GM04503 (cell line): ENCODE results near the gene CRTC1.
"Not testable (repeated sequence)": the region's sequence is repeated elsewhere in the genome, so short reads cannot be mapped to it uniquely, and the experiment has no call there.

Source experiments
- DNase-seq: peaks from one replicate; pipeline ENCODE4 v3.0.0-alpha.2; 2012; ENCODE audit warnings: low read depth

The CRTC1 gene

DNA sequence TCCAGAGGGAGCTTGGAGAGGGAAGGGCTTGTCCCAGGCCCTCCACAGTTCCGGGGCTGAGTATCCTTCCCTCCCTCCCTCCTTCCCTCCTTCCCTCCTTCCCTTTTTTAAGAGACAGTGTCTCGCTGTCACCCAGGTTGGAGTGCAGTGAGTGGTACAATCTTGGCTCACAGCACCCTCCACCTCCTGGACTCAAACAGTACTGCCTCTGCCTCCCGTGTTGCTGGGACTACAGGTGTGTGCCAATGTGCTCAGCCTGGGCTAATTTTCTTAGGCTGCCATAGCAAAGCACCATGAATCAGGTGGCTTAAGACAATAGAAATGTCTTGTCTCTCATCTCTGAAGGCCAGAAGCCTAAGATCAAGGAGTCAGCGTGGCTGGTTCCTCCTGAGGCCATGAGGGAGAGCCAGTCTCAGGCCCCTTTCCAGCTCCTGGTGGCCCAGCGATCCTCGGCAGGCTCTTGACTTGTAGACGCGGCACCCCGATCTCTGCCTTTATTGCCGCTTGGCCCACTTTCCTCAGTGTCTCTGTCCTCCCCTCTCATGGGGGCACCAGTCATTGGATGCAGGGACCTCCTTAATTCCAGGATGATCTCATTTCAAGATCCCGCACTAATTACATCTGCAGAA lies 47.5 kb downstream of the CRTC1 start:
- no peak for DNase-seq

DNA sequence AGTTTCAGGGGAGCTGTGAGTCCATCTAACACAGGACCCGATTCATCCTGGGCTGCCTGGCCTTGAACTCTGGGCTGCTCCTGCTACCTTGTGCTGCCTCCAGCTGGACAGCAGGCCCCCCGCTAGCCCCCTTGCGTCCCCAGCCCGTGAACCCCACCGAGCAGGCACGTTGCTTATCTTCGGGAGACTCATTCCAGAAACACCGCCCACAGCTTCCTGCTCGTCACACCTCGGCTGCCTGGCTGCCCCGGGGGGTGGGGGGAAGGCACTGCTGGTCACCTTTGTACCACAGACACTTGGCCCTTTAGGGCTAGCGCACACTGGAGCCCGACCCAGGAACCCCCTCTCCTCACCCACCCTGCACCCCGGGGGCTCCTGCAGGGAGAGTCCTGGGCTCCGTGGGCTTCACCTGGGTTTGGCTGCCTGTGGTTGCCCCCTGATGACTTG lies 48.1 kb downstream of the CRTC1 start:
- no peak for DNase-seq

DNA sequence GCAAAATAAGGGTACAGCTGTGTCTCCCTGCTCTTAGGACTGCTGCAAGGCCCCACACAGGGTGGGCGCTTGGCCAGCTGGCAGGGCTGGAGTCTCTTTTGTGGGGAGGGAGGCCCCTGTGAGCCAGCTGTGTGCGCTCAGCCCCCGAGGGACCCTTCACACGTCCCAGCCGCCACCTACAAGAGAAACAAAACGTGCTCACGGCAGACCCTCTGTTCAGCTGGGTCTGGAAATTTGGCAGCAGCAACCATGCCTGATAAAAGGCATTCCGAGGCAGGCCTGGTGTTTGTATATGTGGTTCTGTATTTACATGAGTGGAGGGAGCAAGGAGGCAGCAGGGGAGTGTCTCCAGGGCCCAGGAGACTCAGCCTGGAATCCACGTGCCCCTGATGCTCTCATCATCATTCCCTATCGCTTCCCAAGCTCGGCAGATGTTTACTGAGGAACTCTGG lies 49.7 kb downstream of the CRTC1 start:
- no peak for DNase-seq

DNA sequence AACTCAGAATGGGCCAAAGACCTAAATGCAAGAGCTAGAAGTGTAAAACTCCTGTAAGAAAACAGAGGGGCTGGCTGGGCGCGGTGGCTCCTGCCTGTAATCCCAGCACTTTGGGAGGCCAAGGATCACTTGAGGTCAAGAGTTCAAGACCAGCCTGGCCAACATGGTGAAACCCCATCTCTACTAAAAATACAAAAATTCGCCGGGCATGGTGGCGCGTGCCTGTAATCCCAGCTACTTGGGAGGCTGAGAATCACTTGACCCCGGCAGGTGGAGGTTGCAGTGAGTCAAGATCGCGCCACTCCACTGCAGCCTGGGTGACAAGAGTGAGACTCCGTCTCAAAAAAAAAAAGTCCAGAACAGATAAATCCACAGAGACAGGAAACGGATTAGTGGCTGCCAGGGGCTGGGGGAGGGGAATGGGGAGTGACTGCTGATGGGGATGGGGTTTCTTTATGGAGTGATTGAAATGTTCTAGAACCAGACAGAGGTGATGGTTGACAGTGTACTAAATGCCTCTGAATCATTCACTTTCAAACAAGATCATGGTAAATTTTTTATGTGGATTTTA lies 50.4 kb downstream of the CRTC1 start:
- not testable (repeated sequence) for DNase-seq

DNA sequence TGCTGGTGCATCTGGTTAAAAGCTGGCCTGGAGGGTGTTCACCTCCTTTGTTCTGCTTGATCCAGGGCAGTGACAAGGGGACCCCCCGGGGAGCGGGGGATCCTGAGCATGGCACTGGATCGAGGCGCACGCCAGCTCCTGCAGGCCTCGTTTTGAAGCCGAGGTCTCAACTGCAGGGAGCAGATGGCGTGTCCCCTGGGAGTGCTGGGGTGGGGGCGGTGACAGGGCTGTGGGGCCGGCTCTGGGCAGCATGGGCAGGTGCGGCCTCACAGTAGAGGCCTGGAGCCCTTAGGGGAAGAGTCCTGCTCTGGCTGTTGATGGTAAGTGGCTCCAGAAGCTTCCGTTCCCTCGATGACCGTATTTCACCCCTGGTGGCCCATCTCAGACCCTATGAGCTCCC lies 51.8 kb downstream of the CRTC1 start:
- no peak for DNase-seq

DNA sequence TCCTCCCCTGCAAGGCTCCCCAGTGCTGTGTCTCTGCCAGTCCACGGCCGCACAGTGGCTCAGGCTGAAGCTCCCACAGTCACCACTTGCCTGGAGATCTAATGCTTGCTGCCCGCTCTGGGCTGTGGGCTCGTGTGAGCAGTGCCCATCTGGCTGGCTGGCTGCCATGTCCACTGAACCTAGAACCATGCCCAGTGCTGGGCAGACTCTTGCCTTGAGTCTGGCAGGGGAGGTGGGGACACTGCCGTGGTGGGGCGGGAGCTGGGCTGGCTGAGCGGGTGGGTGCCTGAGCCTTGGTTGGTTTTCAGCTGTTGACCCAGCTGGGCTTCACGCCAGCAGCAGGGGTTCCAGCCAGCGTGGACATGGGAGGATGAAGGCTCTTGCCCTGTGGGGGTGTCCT lies 52.3 kb downstream of the CRTC1 start:
- no peak for DNase-seq

DNA sequence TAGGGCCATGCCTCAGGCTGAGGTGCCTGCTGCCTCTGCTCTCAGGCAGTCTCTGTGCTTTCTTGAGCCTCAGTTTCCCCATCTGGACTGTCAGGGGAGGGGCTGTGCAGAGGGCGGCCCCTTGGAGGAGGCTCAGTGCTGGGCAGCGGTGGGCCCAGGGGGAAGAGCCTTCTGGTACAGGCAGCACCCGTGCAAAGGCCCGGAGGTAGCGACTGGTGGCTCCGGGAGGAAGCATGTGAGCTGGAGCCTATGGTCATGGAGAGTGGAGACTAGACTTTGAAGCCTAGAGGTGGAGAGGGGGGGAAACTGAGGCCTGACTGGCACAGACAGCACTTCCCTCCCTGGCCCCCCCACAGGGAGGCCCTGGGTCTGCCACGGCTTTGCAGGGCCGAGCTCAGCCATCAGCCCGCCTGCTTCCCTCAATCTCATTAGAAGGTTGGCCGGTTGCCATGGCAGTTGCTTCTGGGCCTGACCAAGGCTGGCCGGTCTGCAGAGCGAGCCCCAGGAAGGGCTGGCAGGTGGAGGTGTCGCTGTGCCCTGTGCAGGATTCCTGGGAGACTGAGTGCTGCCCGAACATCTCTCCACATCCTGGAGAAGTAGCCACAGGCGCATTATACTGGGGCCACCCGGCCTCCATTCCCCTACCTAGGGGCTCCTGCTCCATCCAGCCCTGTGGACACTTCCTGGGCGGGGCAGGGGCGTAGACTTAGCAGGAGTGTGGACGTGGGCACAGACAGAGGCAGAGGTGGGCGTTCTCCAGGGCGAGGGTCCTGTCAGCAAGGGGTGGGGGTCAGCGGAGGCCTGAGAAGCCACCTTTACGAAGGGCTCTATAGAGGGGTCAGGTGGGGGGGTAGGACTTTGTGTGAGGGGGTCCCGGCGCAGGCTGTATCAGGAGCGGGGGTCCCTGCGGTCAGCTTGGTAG lies 53.2 kb downstream of the CRTC1 start:
- DNase-seq = no peak

DNA sequence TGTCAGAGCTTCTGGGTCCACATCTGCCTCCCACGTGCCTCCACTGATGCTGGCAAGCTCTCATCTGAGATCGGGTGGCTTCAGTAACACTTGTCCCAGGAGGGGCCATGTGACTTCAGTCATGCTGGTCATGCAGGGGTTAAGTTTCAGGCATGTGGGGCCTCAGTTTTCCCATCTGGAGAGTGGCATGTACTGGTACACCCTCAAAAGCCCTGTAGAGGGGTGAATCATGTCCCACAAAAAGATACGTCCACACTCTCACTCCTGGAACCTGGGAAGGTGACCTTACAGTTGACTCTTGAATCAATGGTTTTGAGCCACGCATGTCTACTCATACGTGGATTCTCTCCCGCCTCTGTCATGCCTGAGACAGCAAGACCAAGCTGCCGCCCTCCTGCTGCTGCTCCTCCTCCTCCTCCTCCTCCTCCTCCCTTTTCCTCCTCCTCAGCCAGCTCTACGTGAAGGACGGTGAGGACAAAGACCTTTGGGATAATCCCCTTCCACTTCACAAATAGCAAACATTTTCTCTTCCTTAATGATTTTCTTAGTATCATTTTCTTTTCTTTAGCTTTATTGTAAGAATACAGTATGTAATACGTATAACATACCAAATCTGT lies 54.0 kb downstream of the CRTC1 start:
- DNase-seq = no peak

DNA sequence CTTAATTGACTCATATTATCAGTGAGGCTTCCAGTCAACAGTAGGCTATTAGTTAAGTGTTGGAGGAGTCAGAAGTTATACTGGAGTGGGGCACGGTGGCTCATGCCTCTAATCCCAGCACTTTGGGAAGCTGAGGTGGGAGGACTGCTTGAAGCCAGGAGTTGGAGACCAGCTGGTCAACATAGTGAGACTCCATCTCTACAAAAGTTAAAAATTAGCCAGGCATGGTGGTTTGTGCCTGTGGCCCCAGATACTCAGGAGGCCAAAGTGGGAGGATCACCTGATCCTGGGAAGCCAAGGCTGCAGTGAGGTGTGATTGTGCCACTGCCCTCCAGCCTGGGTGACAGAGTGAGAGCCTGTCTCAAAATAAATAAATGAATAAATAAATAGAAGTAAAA lies 54.5 kb downstream of the CRTC1 start:
- no peak for DNase-seq

DNA sequence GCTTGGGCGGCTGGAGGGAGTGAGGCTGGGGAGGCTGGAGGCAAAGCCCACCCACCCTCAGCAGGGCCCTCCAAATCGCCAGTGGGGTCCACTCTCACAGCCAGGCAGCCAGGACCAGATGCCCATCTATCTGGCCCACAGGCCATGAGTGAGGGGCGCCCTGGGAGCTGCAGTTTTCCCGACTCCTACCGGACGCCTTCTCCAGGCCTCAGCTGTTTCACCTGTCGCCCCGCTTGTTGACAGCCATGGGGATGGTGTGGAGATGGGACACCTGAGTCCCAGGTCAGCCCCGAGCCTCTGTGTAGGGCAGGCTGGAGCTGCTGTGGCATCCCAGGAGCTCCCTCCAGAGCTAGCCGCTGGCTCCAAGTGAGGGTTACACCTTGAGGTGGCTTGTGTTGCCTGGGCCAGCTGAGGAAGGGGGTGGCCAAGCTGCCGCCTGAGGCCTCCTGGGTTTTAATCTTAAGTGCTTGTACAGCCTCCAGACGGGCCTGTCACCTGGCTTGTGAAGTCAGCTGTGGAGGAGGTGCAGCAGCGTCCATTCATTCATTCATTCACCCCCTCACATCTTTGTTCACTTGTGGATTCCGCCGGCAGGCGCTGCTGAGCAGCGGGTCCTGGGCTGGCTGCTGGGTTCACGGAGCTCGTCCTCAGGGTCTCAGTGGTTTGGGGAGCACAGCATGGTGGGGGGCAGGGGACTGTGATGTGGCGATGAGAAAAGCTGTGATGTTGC lies 55.6 kb downstream of the CRTC1 start:
- DNase-seq = no peak

DNA sequence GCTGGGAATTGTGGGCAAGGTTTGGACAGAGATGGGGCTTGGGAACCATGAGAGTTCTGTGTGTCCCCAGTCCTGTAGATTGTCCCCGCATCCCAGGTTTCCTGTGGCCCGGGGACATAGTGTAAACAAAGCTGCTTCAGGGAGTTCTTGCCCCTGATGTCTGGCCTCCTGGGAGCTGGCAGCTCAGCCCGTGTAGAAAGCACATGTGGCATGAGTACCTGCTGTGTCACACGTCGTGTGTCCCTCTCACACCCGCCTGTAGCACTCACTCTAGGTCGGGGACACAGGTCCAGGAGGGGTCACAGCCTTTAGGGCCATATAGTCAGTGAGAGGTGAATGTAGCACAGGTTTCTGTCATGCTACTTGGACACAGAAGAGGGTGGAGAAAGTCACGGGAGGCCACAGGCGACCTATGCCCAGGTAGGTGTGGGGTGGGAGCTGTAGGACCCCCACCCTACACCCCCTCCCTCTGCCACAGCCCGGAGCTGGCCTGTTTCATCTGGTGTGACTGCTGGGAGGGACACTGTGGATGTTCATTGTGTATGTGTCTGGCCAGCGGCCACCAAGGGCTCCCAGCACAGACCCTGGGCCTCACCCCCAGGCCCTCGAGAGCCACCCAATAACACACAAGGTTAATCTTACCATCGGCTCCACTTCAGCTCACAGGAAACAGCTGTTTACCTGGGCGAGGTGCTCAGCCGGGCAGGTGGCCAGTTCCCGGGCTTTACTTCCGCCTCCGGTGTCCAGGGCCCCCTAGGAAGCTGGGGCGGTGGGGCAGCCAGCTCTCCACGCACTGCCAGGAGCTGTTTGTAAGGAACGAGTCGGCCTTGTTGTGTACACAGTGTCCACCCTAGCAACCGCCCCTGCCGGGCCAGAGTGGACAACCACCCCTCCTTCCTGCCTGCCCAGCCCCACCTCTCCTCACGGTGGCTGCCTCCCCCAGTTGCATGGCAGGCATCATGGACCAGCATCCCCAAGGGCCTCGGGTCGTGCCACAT lies 57.9 kb downstream of the CRTC1 start:
- DNase-seq = no peak

DNA sequence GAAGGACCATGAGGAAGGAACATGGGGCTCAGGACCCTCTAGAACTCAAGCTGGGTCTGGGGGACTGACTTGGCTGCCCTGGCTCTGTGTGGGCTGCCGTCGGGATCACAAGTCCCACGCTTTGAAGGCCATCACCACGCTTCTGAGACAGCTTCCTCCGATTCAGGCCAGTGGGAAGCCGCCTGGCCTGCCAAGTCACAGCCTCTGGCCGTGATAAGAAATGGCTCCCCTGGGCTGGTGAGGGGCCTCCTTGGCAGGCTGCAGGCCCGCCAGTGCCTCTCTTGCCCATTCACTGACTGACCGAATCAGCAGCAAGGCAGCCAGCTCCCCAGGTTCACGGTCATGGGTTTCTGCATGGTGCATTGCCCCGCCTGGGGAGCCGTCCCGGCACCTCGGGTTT lies 58.8 kb downstream of the CRTC1 start:
- DNase-seq = no peak

DNA sequence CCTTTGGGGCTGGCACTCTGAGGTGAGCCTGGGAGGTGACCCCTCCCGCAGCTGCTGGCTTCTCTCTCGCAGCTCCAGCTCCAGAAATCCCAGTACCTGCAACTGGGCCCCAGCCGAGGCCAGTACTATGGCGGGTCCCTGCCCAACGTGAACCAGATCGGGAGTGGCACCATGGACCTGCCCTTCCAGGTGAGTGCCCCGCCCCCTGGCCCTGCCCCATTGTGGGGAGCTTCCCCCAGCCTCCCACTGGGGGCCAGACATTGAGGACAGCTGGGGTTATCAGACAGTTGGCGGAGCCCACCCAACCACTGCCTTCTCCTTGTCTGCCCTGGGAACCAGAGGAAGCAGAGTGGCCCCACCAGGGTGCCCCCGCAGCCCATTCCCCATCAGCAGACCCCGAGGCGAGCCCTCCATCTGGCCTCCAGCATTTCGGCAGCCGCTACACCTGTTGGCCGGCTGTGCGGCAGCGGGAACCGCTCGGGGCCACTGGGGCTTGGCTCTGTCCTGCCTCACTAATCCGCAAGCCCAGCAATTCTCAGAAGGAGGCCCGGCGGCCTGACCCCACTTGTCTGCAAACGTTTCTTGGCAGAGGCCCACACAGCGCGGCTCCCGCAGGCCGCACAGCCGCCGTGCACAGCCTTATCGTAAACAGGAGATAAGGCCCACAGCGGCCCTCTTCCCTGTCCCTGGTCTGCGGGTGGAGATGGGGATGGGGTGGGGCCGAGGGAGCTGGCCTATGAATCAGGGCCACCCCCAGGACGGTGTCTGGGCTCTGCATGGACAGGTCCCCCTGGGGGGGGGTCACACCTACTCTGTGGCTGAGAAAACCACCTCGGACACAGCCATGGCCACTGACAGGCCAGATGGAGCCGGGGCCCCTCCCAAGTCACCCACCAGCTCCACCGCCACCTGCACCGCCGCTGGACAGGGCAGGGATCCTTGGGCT lies 59.6 kb downstream of the CRTC1 start:
- no peak for DNase-seq

DNA sequence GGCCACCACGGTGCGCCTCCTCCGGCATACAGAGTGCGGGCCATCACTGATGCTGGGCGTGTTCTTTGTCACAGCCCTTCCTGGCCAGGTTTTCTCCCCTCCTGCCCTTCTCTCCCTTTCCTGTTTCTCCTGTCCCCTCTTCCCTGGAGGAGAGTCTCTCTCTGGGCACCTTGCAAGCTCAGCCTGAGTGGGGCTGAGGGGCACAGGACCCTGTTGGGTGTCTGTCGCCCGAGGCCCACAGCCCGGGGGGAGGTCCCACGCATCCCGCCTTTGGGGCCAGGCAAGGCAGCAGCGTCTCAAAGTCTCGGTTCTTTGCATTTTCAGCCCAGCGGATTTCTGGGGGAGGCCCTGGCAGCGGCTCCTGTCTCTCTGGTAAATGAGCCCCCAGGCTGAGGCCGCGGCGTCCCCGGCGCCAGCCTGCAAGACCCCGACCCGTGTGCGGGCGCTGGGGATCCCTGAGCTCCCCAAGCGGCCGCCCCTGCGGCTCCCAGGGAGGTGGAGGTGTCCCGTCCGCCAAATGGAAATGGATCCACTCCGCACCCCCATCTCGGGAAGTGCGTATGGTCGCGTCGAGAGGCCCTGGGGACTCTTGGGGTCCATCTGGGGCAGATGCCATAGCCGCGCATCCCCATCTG lies 60.4 kb downstream of the CRTC1 start:
- no peak for DNase-seq

DNA sequence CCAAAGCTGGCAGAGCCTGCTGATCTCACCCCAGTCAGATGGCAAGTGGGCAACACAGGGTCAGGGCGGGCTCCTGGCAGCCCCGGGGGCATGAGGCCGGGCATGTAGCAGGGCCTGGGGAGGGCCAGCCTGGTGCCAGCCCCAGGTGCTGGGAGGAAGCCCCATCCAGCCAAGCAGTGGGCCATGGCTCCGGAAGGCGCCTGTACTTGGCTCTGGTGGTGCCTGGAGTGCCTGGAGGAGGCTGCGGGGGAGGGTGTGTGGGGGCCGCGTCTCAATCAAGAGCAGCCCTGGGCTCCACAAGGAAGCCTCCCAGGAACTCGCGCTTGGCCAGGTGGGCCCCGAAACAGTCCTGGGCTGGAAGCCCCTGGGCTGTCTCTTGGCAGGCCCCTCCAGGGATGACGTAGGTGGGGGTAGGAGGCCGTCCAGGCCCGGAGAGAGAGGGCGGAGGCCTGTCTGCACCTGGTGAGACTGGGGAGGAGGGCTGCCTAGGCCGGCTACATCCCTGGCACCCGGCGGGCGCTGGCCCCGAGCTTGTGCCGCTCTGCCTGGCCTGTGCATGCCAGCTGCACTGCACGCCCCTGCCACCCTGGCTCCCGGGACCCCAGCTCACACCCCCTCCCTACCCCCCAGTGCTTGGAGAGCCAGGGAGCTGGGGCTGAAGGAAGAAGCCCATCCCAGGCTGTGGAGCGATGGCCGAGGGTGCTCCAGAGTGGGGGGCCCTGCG lies 61.7 kb downstream of the CRTC1 start:
- no peak for DNase-seq

DNA sequence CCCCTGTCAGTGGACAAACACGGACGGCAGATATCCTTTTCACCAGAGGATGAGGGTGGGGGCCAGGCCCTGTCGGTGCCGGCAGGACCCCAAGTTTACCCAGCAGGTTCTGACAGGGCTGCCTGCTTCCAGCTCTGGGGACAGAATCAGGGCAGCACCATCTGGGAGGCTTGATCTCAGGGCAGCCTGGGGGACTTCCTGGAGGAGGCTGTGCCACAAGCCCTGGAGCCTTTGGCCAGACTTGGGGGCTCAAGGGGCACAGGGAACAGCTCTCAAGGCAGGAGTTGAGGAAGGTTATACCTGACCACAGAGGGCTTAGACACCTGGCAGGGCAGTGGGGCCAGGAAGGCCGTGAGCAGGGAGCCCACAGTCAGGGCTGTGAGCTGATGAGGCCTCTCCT lies 62.5 kb downstream of the CRTC1 start:
- DNase-seq = no peak

DNA sequence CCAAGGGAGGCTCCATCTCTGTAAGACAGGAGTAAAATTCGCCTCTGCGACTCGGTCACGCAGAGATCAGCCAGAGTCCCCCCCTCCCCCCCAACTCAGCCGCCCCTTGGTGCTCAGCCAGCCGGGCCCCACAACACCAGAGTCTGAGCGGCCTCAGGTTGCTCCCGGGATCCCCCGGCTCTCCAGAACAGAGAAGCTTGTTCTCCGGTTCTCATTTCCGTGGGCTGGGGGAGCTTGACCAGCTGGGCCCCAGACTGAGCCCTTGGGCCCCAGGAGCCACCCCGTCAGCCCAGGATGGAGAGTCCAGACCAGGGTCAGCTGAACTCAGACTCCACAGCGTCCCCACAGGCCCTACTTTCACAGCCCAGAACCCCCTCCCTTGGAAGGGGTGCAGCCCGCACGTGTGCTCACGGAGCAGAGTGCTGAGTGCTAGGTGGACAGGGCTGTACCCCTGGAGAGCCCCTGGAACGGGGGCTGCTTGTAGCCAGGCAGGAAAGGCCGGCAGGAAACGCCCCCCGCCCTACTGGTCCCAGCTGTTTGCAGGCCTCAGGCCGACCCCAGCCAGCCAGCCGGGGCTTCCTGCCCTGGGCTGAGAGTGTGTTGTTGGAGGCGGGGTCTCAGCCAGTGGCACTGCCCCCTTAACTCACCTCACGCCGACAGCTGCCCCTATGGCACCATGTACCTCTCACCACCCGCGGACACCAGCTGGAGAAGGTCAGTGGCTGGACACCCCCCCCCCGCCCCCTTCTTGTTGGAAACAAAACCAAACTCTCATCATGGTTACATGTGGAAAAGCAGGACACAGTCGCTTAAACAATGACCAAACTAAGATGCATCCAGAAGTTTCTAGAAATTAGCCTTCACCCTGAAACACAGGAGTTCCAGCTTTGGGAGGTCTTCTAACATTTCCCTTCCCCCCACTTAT lies 63.2 kb downstream of the CRTC1 start:
- DNase-seq = no peak
